ENCODE measurements around the gene ATP8B3. TPM values are rescaled to one million over a fixed set of nuclear protein-coding genes. Genes with fewer than 3 reads are reported as not detected.

ATP8B3 gene
- total and polyA plus RNA-seq, 9 of the 15 experiments (the other 6 are each of a cell fraction or from before 2014, with no cell fraction given), result 1.2 to 12.3 (median 3.8) TPM

- TF ChIP-seq, protein P1, sequence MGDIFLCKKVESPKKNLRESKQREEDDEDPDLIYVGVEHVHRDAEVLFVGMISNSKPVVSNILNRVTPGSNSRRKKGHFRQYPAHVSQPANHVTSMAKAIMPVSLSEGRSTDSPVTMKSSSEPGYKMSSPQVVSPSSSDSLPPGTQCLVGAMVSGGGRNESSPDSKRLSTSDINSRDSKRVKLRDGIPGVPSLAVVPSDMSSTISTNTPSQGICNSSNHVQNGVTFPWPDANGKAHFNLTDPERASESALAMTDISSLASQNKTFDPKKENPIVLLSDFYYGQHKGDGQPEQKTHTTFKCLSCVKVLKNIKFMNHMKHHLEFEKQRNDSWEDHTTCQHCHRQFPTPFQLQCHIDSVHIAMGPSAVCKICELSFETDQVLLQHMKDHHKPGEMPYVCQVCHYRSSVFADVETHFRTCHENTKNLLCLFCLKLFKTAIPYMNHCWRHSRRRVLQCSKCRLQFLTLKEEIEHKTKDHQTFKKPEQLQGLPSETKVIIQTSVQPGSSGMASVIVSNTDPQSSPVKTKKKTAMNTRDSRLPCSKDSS (IDR thresholded peaks at IDR 0.05; ENCODE audit: low read depth, partially characterized antibody), result no peak
- TF ChIP-seq RNF2 (IDR thresholded peaks at IDR 0.05) (peak; percentile 84), CBFB (CRISPR knock-in tag; IDR thresholded peaks at IDR 0.05) (no peak), REST (IDR thresholded peaks at IDR 0.05; ENCODE audit: borderline replicate concordance) (no peak), REST (CRISPR knock-in tag; IDR thresholded peaks at IDR 0.05; ENCODE audit: low read depth) (no peak), IRF2 (CRISPR knock-in tag; IDR thresholded peaks at IDR 0.05) (no peak), DACH1 (IDR thresholded peaks at IDR 0.05; ENCODE audit: partially characterized antibody) (no peak), SAFB2 (IDR thresholded peaks at IDR 0.05; ENCODE audit: borderline replicate concordance, low read depth, low read length, severe bottlenecking) (no peak), RFX1 (IDR thresholded peaks at IDR 0.05) (no peak), DEAF1 (CRISPR knock-in tag; IDR thresholded peaks at IDR 0.05) (no peak)
- TF ChIP-seq, protein P2, sequence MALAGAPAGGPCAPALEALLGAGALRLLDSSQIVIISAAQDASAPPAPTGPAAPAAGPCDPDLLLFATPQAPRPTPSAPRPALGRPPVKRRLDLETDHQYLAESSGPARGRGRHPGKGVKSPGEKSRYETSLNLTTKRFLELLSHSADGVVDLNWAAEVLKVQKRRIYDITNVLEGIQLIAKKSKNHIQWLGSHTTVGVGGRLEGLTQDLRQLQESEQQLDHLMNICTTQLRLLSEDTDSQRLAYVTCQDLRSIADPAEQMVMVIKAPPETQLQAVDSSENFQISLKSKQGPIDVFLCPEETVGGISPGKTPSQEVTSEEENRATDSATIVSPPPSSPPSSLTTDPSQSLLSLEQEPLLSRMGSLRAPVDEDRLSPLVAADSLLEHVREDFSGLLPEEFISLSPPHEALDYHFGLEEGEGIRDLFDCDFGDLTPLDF (CRISPR knock-in tag; IDR thresholded peaks at IDR 0.05), result no peak
- TF ChIP-seq, protein P3, sequence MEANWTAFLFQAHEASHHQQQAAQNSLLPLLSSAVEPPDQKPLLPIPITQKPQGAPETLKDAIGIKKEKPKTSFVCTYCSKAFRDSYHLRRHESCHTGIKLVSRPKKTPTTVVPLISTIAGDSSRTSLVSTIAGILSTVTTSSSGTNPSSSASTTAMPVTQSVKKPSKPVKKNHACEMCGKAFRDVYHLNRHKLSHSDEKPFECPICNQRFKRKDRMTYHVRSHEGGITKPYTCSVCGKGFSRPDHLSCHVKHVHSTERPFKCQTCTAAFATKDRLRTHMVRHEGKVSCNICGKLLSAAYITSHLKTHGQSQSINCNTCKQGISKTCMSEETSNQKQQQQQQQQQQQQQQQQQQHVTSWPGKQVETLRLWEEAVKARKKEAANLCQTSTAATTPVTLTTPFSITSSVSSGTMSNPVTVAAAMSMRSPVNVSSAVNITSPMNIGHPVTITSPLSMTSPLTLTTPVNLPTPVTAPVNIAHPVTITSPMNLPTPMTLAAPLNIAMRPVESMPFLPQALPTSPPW (CRISPR knock-in tag; IDR thresholded peaks at IDR 0.05), result peak; percentile 85
- TF ChIP-seq, protein P4, sequence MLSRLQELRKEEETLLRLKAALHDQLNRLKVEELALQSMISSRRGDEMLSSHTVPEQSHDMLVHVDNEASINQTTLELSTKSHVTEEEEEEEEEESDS (CRISPR knock-in tag; IDR thresholded peaks at IDR 0.05), result no peak
Measured at GRCh38 chr19:1836458-1837221, 24.6 kb upstream of the ATP8B3 start (continued).
